Cardiac muscle cell (in vitro differentiated cells and primary cell): ENCODE results near the gene LIF. TPM values are rescaled to one million over a fixed set of nuclear protein-coding genes. Genes with fewer than 3 reads are reported as not detected.
"Not testable (repeated sequence)": the region's sequence is repeated elsewhere in the genome, so short reads cannot be mapped to it uniquely, and the experiment has no call there.

Source experiments
- DNase-seq, 2 donors: peaks; one replicate each; pipeline versions ENCODE4 v3.0.0 to v3.0.0-alpha.2; 2010 to 2017; ENCODE audit warnings: low read depth in 1 of 2, low spot score in 1 of 2
- H3K27ac ChIP-seq: fragments of 200-600 bp; sonication (generic); 2 replicates; pipeline ENCODE4 v1.5.1; 2016
- H3K27me3 ChIP-seq: fragments of 200-600 bp; sonication (generic); 2 replicates; pipeline ENCODE4 v1.6.0; 2016; ENCODE audit warnings: control low read depth
- H3K36me3 ChIP-seq: fragments of 200-600 bp; sonication (generic); 2 replicates; pipeline ENCODE4 v1.5.1; 2016; ENCODE audit warnings: control low read depth
- H3K4me1 ChIP-seq: fragments of 200-600 bp; sonication (generic); 2 replicates; pipeline ENCODE4 v1.8.1; 2017; ENCODE audit warnings: low read depth, mild to moderate bottlenecking, mixed run types
- H3K4me3 ChIP-seq: fragments of 200-600 bp; sonication (generic); 2 replicates; pipeline ENCODE4 v1.5.1; 2016; ENCODE audit warnings: mild to moderate bottlenecking
- H3K9me3 ChIP-seq: fragments of 200-600 bp; sonication (generic); 2 replicates; pipeline ENCODE4 v1.5.1; 2017; ENCODE audit warnings: low read depth, mild to moderate bottlenecking, control low read depth
- CTCF ChIP-seq: IDR thresholded peaks from 2 replicates; pipeline ENCODE4 v1.5.1; 2012; ENCODE audit warnings: low read depth, mild to moderate bottlenecking, low read length
- polyA plus RNA-seq: library from polyadenylated mRNA; unstranded; fragments of >200 nt; fragmentation: Nextera tagmentation; extraction: Ambion mirVana; gene quantifications from 2 replicates; pipeline ENCODE4 v1.2.1, GENCODE V29; 2016
- total RNA-seq: library from RNA; depleted of rRNA; stranded (reverse); fragments of >200 nt; gene quantifications from 2 replicates; pipeline ENCODE4 v1.2.3, GENCODE V29; 2016

The LIF gene
- total and polyA plus RNA-seq, 2 experiments from 2014 or later, result 1.0 to 1.7 TPM

GRCh38 chr22:30217698-30218560 is 28.6 kb downstream of the LIF start:
- TF ChIP-seq CTCF, result no peak
- H3K4me1 ChIP-seq, result no peaks in the 10 kb centered on the region
- H3K4me3 ChIP-seq, result no peak overlapping the region
- H3K27me3 ChIP-seq, result no peaks in the 10 kb centered on the region
- no peaks in the 10 kb centered on the region for H3K36me3 ChIP-seq
- no peak for DNase-seq
- H3K27ac ChIP-seq, result no peak overlapping the region
- H3K9me3 ChIP-seq, result no peaks in the 10 kb centered on the region

- Histone ChIP-seq H3K36me3 (no peaks in the 10 kb centered on the region), H3K27ac (no peak overlapping the region), H3K4me3 (no peak overlapping the region), H3K9me3 (no peaks in the 10 kb centered on the region), H3K4me1 (no peaks in the 10 kb centered on the region), H3K27me3 (no peaks in the 10 kb centered on the region)
- no peak for DNase-seq
- TF ChIP-seq CTCF, result no peak
Measured at GRCh38 chr22:30216710-30217109, 29.8 kb downstream of the LIF start.

DNA sequence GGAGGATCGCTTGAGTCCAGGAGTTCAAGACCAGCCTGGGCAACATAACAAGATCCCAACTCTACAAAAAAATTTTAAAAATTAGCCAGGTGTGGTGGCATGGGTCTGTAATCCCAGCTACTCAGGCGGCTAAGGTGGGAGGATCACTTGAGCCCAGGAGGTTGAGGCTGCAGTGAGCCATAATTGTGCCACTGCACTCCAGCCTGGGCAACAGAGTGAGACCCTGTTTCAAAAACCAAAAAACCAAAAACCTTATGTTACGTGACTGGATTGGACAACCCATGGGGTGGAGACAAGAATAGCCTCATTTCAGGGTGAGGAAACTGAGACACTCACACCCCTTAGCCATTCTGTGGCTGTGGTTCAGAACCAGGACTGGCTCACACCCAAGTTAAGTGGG is 30.3 kb downstream of the LIF start:
- not testable (repeated sequence) for DNase-seq, H3K27ac ChIP-seq, H3K27me3 ChIP-seq, H3K4me1 ChIP-seq, H3K36me3 ChIP-seq, H3K4me3 ChIP-seq, H3K9me3 ChIP-seq

GRCh38 chr22:30214703-30215407 is 31.7 kb downstream of the LIF start:
- Histone ChIP-seq H3K4me3 (no peak overlapping the region), H3K27me3 (no peaks in the 10 kb centered on the region), H3K27ac (no peak overlapping the region), H3K4me1 (no peaks in the 10 kb centered on the region), H3K36me3 (no peaks in the 10 kb centered on the region), H3K9me3 (no peaks in the 10 kb centered on the region)
- no peak for TF ChIP-seq CTCF
- no peak for DNase-seq

- Histone ChIP-seq H3K27ac (no peak overlapping the region), H3K4me3 (no peak overlapping the region), H3K27me3 (no peaks in the 10 kb centered on the region)
Measured at GRCh38 chr22:30212996-30213441, 33.5 kb downstream of the LIF start.

More at GRCh38 chr22:30212996-30213441, 33.5 kb downstream of the LIF start:
- DNase-seq, result peak in 1 of 2 donors; percentile 93
- no peak for TF ChIP-seq CTCF
- Histone ChIP-seq H3K4me1 (peaks cover 6% of the 10 kb centered on the region), H3K9me3 (no peaks in the 10 kb centered on the region), H3K36me3 (no peaks in the 10 kb centered on the region)
